ENCODE measurements around the gene LDLRAP1.
A peak's percentile ranks its signal among the peaks of the same experiment; 100 is the strongest.

- TF ChIP-seq CTCF (IDR thresholded peaks at IDR 0.05), result peak; percentile 12; the same call in 1 of the 2 replicates
- no peak for TF ChIP-seq ZFX (IDR thresholded peaks at IDR 0.05; ENCODE audit: borderline replicate concordance)
These were observed 72.9 kb downstream of the LDLRAP1 start, which contains the start of gene MAN1C1 for GRCh38 chr1:25616095-25616986.
